ENCODE results near the gene PHLDB1.

The PHLDB1 gene

GRCh38 chr11:118636569-118637290 is 29.3 kb downstream of the PHLDB1 start:
- in situ Hi-C loops (cut with MboI; ENCODE audit: low sequenced_read_pairs) = no loop called here

GRCh38 chr11:118638726-118639125 is 31.3 kb downstream of the PHLDB1 start:
- in situ Hi-C loops (cut with MboI; ENCODE audit: low sequenced_read_pairs) = no loop called here

- in situ Hi-C loops (cut with MboI; ENCODE audit: low sequenced_read_pairs) = no loop called here
These were observed 32.5 kb downstream of the PHLDB1 start for GRCh38 chr11:118639899-118640298.

GRCh38 chr11:118640332-118641154 is 33.1 kb downstream of the PHLDB1 start:
- in situ Hi-C loops (cut with MboI; ENCODE audit: low sequenced_read_pairs) = no loop called here

- in situ Hi-C loops (cut with MboI; ENCODE audit: low sequenced_read_pairs) = no loop called here
These were observed 34.1 kb downstream of the PHLDB1 start for GRCh38 chr11:118641397-118642019.

GRCh38 chr11:118643142-118643994 is 36.0 kb downstream of the PHLDB1 start:
- in situ Hi-C loops (cut with MboI; ENCODE audit: low sequenced_read_pairs) = no loop called here

GRCh38 chr11:118643995-118644345 is 36.6 kb downstream of the PHLDB1 start:
- in situ Hi-C loops (cut with MboI; ENCODE audit: low sequenced_read_pairs) = no loop called here

GRCh38 chr11:118644496-118644895 is 37.1 kb downstream of the PHLDB1 start:
- in situ Hi-C loops (cut with MboI; ENCODE audit: low sequenced_read_pairs) = no loop called here

GRCh38 chr11:118645066-118645715 is 37.8 kb downstream of the PHLDB1 start:
- in situ Hi-C loops (cut with MboI; ENCODE audit: low sequenced_read_pairs) = no loop called here

- in situ Hi-C loops (cut with MboI; ENCODE audit: low sequenced_read_pairs) = no loop called here
These were observed 39.0 kb downstream of the PHLDB1 start for GRCh38 chr11:118646393-118646792.

GRCh38 chr11:118648291-118648690 is 40.9 kb downstream of the PHLDB1 start:
- in situ Hi-C loops (cut with MboI; ENCODE audit: low sequenced_read_pairs) = no loop called here

- in situ Hi-C loops (cut with MboI; ENCODE audit: low sequenced_read_pairs) = no loop called here
These were observed 42.5 kb downstream of the PHLDB1 start for GRCh38 chr11:118649941-118650340.

GRCh38 chr11:118650366-118650765 is 43.0 kb downstream of the PHLDB1 start:
- in situ Hi-C loops (cut with MboI; ENCODE audit: low sequenced_read_pairs) = no loop called here

GRCh38 chr11:118651820-118652219 is 44.4 kb downstream of the PHLDB1 start:
- in situ Hi-C loops (cut with MboI; ENCODE audit: low sequenced_read_pairs) = no loop called here

- in situ Hi-C loops (cut with MboI; ENCODE audit: low sequenced_read_pairs) = no loop called here
These were observed 45.3 kb downstream of the PHLDB1 start for GRCh38 chr11:118652681-118653181.

- in situ Hi-C loops (cut with MboI; ENCODE audit: low sequenced_read_pairs) = no loop called here
These were observed 46.4 kb downstream of the PHLDB1 start for GRCh38 chr11:118653684-118654390.

GRCh38 chr11:118655486-118656190 is 48.2 kb downstream of the PHLDB1 start:
- in situ Hi-C loops (cut with MboI; ENCODE audit: low sequenced_read_pairs) = no loop called here

- in situ Hi-C loops (cut with MboI; ENCODE audit: low sequenced_read_pairs) = no loop called here
These were observed 49.2 kb downstream of the PHLDB1 start for GRCh38 chr11:118656563-118657165.

- in situ Hi-C loops (cut with MboI; ENCODE audit: low sequenced_read_pairs) = no loop called here
These were observed 49.8 kb downstream of the PHLDB1 start for GRCh38 chr11:118657238-118657637.

All from HL-60/S4 (cell line).